Coronary artery (tissue), 2 donors: ENCODE measurements around the gene DRGX.
A peak's percentile ranks its signal among the peaks of the same experiment; 100 is the strongest.

Source experiments
- DNase-seq: peaks from one replicate; pipeline ENCODE4 v3.0.0-alpha.2; 2017; ENCODE audit warnings: low spot score
- H3K27ac ChIP-seq, 2 donors: fragments of 200-600 bp; sonication (generic); one replicate each; pipeline ENCODE4 v1.5.1; 2016 to 2019
- H3K4me3 ChIP-seq: fragments of 200-600 bp; sonication (generic); 2 replicates; pipeline ENCODE4 v1.5.1; 2016; ENCODE audit warnings: mild to moderate bottlenecking, moderate library complexity
- CTCF ChIP-seq: fragments of 200-600 bp; sonication (generic); IDR thresholded peaks from one replicate; pipeline ENCODE4 v1.5.1; 2019; ENCODE audit warnings: antibody characterized with exemption

Gene DRGX

DNA sequence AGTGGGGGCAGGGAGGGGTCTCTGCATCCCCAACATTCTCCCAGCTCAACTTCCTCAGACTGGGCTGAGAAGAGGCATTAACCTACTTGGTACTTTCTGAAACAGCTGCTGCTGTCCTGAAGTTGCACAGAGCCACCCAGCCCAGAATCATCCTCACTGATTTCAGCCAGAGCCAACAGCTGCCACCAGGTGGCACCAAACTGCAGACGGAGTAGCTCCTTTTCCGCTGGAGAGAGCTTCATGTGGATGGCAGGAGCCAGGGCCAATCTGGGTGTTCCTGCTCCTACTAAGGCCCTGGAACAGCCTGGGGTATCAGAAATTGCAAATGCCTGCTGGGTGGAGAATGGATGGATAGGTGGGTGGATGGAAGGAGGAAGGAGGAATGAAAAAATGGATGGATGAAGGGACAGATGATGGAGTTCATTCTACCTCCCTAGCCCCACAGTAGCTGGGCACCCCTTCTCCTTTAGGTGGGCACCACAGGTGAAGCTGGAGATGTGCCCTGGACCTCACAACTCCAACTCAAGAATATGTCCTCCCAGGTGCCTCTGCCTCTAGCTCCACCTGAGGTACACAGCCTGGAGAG is 11.8 kb upstream of the DRGX start:
- TF ChIP-seq CTCF = peak; percentile 81
- H3K27ac ChIP-seq = no peak overlapping the region
- DNase-seq = peak; percentile 70
- no peak overlapping the region for H3K4me3 ChIP-seq

DNA sequence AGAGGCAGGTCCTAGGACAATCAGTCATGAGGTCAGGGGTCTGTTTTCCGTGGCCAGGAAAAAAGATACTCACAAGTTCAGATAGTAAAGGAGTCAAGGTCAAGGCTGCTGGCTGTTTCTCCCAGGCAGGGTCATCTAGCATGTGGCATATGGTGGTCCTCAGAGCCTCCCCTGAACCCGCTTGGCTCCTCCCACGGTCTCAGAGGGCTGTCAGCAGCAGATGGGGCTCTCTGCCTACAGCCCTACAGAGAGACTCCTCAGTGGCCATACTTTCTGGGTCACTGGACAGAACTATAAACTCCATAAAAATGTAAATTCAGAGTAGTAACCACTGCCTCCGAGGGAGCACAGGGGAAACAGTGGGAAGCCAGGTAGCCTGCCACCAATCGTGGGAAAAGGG is 11.3 kb upstream of the DRGX start:
- DNase-seq = peak; percentile 52
- Histone ChIP-seq H3K4me3 (no peak overlapping the region), H3K27ac (no peak overlapping the region)
- no peak for TF ChIP-seq CTCF

DNA sequence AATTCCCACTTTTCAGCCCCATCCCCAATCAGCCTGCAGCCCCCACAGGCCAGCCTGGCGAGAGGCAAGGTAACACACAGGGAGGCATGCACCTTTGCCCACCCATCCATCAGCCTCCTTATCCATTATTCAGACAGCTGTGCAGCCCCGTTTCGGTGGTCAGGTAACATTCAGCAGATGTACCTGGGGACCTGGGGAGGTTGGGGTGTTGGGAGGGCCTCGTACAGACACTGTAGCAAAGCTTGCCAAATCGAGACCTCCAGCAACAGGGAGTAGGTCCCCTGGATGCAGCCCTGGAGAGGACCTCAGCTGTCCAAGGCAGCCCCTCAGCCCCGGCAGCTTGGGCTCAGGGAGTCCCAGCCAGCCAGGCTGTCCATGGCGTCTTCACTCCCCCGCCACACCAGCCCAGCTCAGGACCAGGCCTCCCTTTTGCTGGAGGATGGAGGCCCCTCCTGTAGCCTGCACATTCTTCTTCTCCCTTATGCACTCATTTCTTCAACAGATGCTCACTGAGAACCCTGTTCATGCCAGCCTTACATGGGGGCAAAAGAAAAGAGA is 8.5 kb upstream of the DRGX start:
- peak; percentile 49 for DNase-seq
- Histone ChIP-seq H3K27ac (no peak overlapping the region), H3K4me3 (no peak overlapping the region)
- no peak for TF ChIP-seq CTCF

DNA sequence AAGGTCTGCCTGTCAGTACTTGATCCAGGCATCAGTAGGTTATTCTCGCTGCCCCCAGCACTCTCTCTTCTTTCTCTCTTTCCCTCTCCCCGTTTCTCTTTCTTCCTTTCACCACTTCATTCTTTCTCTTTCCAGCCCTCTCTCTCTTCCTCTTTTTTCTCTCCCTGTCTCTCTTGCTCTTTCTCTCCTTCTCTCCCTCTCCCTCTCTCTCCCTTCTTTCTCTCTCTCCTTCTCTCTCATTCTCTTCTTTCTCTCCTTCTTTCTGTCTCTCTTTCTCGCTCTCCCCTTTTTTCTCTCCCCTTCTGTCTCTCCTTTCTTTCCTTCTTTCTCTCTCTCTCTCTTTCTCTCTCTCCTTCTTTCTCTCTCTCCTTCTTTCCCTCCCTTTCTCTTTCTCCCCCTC is 7.5 kb upstream of the DRGX start:
- Histone ChIP-seq H3K27ac (no peak overlapping the region), H3K4me3 (no peak overlapping the region)
- no peak for TF ChIP-seq CTCF
- DNase-seq = no peak

GRCh38 chr10:49400365-49400764 is 4.5 kb upstream of the DRGX start:
- H3K27ac ChIP-seq = no peak overlapping the region
- no peak for TF ChIP-seq CTCF
- H3K4me3 ChIP-seq = no peak overlapping the region
- DNase-seq = no peak

- no peak for TF ChIP-seq CTCF
- no peak overlapping the region for H3K27ac ChIP-seq
- no peak overlapping the region for H3K4me3 ChIP-seq
- peak; percentile 24 for DNase-seq
Measured at GRCh38 chr10:49398986-49399385, 3.1 kb upstream of the DRGX start.

GRCh38 chr10:49398000-49398861 is 2.3 kb upstream of the DRGX start:
- H3K27ac ChIP-seq = no peak overlapping the region
- TF ChIP-seq CTCF = no peak
- H3K4me3 ChIP-seq = peak overlapping the region; percentile 61
- peak; percentile 66 for DNase-seq
